A172 (cell line): Measurements from ENCODE around the gene CFAP298. TPM values are rescaled to one million over a fixed set of nuclear protein-coding genes. Genes with fewer than 3 reads are reported as not detected.
"Not testable (repeated sequence)": the region's sequence is repeated elsewhere in the genome, so short reads cannot be mapped to it uniquely, and the experiment has no call there.

Source experiments
- DNase-seq: peaks from one replicate; pipeline ENCODE4 v3.0.0-alpha.2; 2015; ENCODE audit warnings: low spot score
- total RNA-seq: library from RNA; depleted of rRNA; stranded (reverse); fragments of >200 nt; shearing (Covaris generic); gene quantifications from 2 replicates; pipeline ENCODE4 v1.2.3, GENCODE V29; 2014; rRNA removed

Gene CFAP298
- total RNA-seq, 1 experiment from 2014 or later: 116 TPM

DNA sequence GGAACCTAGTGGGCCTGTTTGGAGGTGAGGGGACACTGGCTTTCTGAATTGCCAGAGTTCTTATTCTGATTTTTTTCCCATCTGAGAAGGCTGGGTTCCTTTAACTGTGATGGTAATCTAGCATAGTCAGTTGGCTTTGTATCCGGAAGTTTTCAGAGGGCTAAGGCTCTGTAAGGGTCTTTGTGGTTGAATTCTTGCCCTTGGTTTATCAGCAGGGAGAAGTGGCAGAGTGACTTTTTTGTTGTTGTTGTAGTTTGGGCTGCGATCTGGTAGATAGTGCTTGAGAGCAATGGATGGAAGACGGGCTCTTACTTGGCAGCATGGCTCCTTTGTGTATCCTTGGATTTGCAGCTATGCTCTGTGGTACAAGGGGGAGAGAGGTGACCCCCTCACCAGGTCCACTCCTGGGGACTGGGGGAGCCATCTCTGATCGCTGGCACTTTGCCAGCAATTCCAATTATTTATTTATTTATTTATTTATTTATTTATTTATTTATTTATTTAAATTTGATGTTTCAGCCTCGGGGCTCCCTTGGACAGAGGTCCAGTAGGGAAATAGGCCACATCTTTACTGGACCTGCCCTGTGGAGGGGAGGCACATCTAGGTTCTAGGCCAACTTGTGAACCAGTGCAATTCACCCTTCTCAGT lies 45.3 kb downstream of the CFAP298 start:
- DNase-seq: no peak

GRCh38 chr21:32565856-32566465 lies 46.2 kb downstream of the CFAP298 start:
- no peak for DNase-seq

DNA sequence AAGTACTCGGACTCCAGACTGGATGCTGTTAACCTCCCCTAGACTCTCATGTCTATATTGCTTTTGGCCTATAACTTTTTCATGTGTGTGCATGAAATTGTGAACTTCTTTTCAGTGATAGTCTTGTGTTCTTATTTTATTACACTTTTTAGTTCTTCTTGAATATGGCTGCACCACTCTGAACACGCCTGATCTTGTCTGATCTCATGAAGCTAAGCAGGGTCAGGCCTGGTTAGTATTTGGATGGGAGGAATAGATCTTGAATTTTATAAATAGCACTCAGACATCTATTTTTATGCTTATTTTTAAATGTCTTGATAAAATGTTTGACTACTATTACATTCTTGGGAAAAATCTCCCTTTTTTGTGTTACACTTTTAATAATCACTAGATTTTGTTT lies 49.3 kb downstream of the CFAP298 start:
- DNase-seq: no peak

DNA sequence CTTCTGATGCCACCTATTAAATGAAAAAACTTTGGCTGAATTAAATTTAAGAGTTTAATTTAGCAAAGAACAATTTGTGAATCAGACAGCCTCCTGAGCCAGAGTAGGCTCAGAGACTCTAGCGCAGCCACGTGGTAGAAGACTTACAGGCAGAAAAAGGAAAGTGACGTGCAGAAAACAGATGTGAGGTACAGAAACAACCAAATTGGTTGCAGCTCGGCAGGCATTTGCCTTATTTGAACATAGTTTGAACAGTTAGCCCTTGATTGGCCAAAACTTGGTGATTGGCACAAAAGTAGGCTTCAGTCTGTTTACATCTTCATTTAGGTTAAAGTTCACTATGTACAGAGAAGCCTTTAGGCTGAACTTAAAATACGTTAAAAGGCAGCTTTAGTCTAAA lies 49.8 kb downstream of the CFAP298 start:
- DNase-seq: no peak

GRCh38 chr21:32561476-32561875 lies 50.7 kb downstream of the CFAP298 start:
- not testable (repeated sequence) for DNase-seq

- DNase-seq: no peak
Measured at GRCh38 chr21:32560896-32561295, 51.3 kb downstream of the CFAP298 start.

GRCh38 chr21:32559006-32559610 lies 53.1 kb downstream of the CFAP298 start:
- no peak for DNase-seq

- DNase-seq: no peak
Measured at GRCh38 chr21:32558106-32558505, 54.1 kb downstream of the CFAP298 start.

GRCh38 chr21:32554832-32555638 lies 57.1 kb downstream of the CFAP298 start:
- no peak for DNase-seq

DNA sequence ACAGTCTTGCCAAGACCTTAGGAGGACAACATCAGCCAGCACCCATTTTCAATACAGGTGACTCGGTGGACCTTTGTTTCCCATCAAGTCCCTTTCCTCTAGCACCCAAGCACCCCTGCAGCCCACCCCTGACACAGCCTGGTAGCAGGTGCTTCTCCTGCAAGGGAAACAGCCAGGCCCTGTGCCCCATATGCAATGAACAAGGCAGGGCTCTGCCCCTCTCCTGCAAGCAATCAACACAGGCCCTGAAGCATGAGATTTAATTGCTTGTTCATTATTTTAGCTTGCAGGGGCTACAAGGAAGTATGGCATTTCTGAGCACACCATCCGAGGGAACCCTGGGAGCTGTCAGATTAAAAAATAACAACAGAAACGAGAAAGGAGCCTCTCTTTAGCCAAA lies 62.3 kb downstream of the CFAP298 start:
- no peak for DNase-seq

GRCh38 chr21:32549440-32549839 lies 62.7 kb downstream of the CFAP298 start:
- no peak for DNase-seq

Other genes with a start within 250 kb of the CFAP298 start
- gene URB1, start 219.4 kb downstream of the CFAP298 start, total RNA-seq: 16.7 and 20.9 TPM in 2 replicates
- 1.1 and 2.5 TPM in 2 replicates for gene EVA1C, start 199.7 kb downstream of the CFAP298 start, total RNA-seq
- gene TCP10L, start 26.9 kb downstream of the CFAP298 start, total RNA-seq: not detected in 2 replicates
- gene SYNJ1, start 115.6 kb upstream of the CFAP298 start, total RNA-seq: 6.0 and 6.8 TPM in 2 replicates
- 33.8 and 47.6 TPM in 2 replicates for gene PAXBP1, start 159.4 kb upstream of the CFAP298 start, total RNA-seq